ENCODE results near the gene MTFR2. TPM values are rescaled to one million over a fixed set of nuclear protein-coding genes. Genes with fewer than 3 reads are reported as not detected.

The MTFR2 gene
- total and polyA plus RNA-seq, 2 of the 13 experiments (the other 11 are each of a cell fraction or from before 2014, with no cell fraction given): 6.7 to 10.7 TPM

GRCh38 chr6:136289327-136289578 lies 39.1 kb upstream of the MTFR2 start (continued):
- TF ChIP-seq, protein P1, sequence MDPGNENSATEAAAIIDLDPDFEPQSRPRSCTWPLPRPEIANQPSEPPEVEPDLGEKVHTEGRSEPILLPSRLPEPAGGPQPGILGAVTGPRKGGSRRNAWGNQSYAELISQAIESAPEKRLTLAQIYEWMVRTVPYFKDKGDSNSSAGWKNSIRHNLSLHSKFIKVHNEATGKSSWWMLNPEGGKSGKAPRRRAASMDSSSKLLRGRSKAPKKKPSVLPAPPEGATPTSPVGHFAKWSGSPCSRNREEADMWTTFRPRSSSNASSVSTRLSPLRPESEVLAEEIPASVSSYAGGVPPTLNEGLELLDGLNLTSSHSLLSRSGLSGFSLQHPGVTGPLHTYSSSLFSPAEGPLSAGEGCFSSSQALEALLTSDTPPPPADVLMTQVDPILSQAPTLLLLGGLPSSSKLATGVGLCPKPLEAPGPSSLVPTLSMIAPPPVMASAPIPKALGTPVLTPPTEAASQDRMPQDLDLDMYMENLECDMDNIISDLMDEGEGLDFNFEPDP (CRISPR knock-in tag; conservative IDR thresholded peaks at IDR 0.05): 0 out of 2 replicates have a peak, but pooled peaks have one; percentile 89
- peak; percentile 6; the same call in 1 of the 2 replicates for TF ChIP-seq ZSCAN21 (CRISPR knock-in tag; IDR thresholded peaks at IDR 0.05; ENCODE audit: borderline replicate concordance)
- TF ChIP-seq NFE2L1 (CRISPR knock-in tag; IDR thresholded peaks at IDR 0.05; ENCODE audit: borderline replicate concordance): 0 out of 2 replicates have a peak, but pooled peaks have one; percentile 1
- no peak for TF ChIP-seq RFX1 (IDR thresholded peaks at IDR 0.05)
- peak; percentile 16; the same call in 1 of the 2 replicates for TF ChIP-seq CCDC6 (CRISPR knock-in tag; IDR thresholded peaks at IDR 0.05)
- TF ChIP-seq, protein P2, sequence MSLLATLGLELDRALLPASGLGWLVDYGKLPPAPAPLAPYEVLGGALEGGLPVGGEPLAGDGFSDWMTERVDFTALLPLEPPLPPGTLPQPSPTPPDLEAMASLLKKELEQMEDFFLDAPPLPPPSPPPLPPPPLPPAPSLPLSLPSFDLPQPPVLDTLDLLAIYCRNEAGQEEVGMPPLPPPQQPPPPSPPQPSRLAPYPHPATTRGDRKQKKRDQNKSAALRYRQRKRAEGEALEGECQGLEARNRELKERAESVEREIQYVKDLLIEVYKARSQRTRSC (CRISPR knock-in tag; IDR thresholded peaks at IDR 0.05; ENCODE audit: low read depth): no peak
- 0 out of 2 replicates have a peak, but pooled peaks have one; percentile 22 for TF ChIP-seq HIC2 (CRISPR knock-in tag; IDR thresholded peaks at IDR 0.05; ENCODE audit: low read depth)
- TF ChIP-seq, protein P3, sequence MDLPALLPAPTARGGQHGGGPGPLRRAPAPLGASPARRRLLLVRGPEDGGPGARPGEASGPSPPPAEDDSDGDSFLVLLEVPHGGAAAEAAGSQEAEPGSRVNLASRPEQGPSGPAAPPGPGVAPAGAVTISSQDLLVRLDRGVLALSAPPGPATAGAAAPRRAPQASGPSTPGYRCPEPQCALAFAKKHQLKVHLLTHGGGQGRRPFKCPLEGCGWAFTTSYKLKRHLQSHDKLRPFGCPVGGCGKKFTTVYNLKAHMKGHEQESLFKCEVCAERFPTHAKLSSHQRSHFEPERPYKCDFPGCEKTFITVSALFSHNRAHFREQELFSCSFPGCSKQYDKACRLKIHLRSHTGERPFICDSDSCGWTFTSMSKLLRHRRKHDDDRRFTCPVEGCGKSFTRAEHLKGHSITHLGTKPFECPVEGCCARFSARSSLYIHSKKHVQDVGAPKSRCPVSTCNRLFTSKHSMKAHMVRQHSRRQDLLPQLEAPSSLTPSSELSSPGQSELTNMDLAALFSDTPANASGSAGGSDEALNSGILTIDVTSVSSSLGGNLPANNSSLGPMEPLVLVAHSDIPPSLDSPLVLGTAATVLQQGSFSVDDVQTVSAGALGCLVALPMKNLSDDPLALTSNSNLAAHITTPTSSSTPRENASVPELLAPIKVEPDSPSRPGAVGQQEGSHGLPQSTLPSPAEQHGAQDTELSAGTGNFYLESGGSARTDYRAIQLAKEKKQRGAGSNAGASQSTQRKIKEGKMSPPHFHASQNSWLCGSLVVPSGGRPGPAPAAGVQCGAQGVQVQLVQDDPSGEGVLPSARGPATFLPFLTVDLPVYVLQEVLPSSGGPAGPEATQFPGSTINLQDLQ (CRISPR knock-in tag; IDR thresholded peaks at IDR 0.05): peak; percentile 82; the same call in 1 of the 2 replicates

All from HepG2 (cell line).